OCI-LY1 (cell line): ENCODE measurements around the gene ALMS1.

Experiments used
- CTCF ChIP-seq: fragments of 200-600 bp; sonication (generic), shearing (Covaris generic); IDR thresholded peaks from 2 replicates; pipeline ENCODE4 v1.5.1; 2017; ENCODE audit warnings: mild to moderate bottlenecking, antibody characterized with exemption, low read length, moderate library complexity, mixed read lengths
- EZH2 ChIP-seq: fragments of 200-600 bp; sonication (generic), shearing (Covaris generic); IDR thresholded peaks from 2 replicates; pipeline ENCODE4 v1.8.0; 2017; ENCODE audit warnings: borderline replicate concordance, mixed run types, mild to moderate bottlenecking, antibody characterized with exemption, low read length, moderate library complexity, mixed read lengths

- no peak for TF ChIP-seq CTCF
- no peak for TF ChIP-seq EZH2
These were observed 12.3 kb upstream of the ALMS1 start for GRCh38 chr2:73373344-73373743.
